HFFc6 (cell line): ENCODE measurements around the gene GP1BB. TPM values are rescaled to one million over a fixed set of nuclear protein-coding genes. Genes with fewer than 3 reads are reported as not detected.

ENCODE experiments used
- DNase-seq: peaks from one replicate; pipeline ENCODE4 v3.0.0-alpha.2; 2018
- H3K27ac Mint-ChIP-seq: 2 replicates; pipeline ENCODE4 v1.8.0; 2020; ENCODE audit warnings: mild to moderate bottlenecking, mixed read lengths
- H3K27me3 Mint-ChIP-seq: 2 replicates; pipeline ENCODE4 v1.8.0; 2021; ENCODE audit warnings: mild to moderate bottlenecking, moderate library complexity, mixed read lengths; ENCODE audit not compliant: insufficient read depth
- H3K36me3 Mint-ChIP-seq: 2 replicates; pipeline ENCODE4 v1.8.0; 2021; ENCODE audit warnings: low read depth, mixed read lengths
- H3K4me1 Mint-ChIP-seq: 2 replicates; pipeline ENCODE4 v1.8.0; 2020; ENCODE audit warnings: low read depth, mixed read lengths
- H3K4me3 Mint-ChIP-seq: 2 replicates; pipeline ENCODE4 v1.8.0; 2020; ENCODE audit warnings: mild to moderate bottlenecking, moderate library complexity, mixed read lengths
- H3K9me3 Mint-ChIP-seq: 2 replicates; pipeline ENCODE4 v1.8.0; 2020; ENCODE audit warnings: mild to moderate bottlenecking, mixed read lengths
- CTCF ChIP-seq: fragments of 200-600 bp; sonication (generic); IDR thresholded peaks from 2 replicates; pipeline ENCODE4 v1.5.0; 2021; ENCODE audit warnings: antibody characterized with exemption, mild to moderate bottlenecking
- total RNA-seq, 6 experiments: library from RNA; stranded (reverse); fragmentation: NEBNext Ultra II Directional; extraction: Animal tissue kit (Norgen Biotek cat#: 25700); gene quantifications; 2 replicates in 1 of 6; 3 replicates in 5 of 6; pipeline ENCODE4 v1.2.3, GENCODE V29; 2021

GP1BB gene
- total RNA-seq, 6 experiments from 2014 or later: 0.27 to 1.1 (median 0.41) TPM; not detected in 3

- Mint-ChIP-seq H3K9me3 (no peaks in the 10 kb centered on the region), H3K27ac (no peak overlapping the region), H3K4me1 (peaks cover 11% of the 10 kb centered on the region), H3K4me3 (no peak overlapping the region), H3K27me3 (peaks cover 27% of the 10 kb centered on the region), H3K36me3 (no peaks in the 10 kb centered on the region)
- TF ChIP-seq CTCF: no peak
- DNase-seq: no peak
These were observed 36.4 kb upstream of the GP1BB start for GRCh38 chr22:19686946-19687345.

GRCh38 chr22:19687561-19688300 is 35.6 kb upstream of the GP1BB start:
- Mint-ChIP-seq H3K36me3 (no peaks in the 10 kb centered on the region), H3K27ac (no peak overlapping the region), H3K27me3 (peaks cover 27% of the 10 kb centered on the region), H3K4me3 (no peak overlapping the region), H3K4me1 (peaks cover 15% of the 10 kb centered on the region), H3K9me3 (no peaks in the 10 kb centered on the region)
- no peak for TF ChIP-seq CTCF
- DNase-seq: no peak

GRCh38 chr22:19688301-19689290 is 34.7 kb upstream of the GP1BB start:
- no peak for DNase-seq
- no peak overlapping the region for H3K4me3 Mint-ChIP-seq
- TF ChIP-seq CTCF: no peak
- no peaks in the 10 kb centered on the region for H3K9me3 Mint-ChIP-seq
- no peak overlapping the region for H3K27ac Mint-ChIP-seq
- peaks cover 25% of the 10 kb centered on the region for H3K27me3 Mint-ChIP-seq
- no peaks in the 10 kb centered on the region for H3K36me3 Mint-ChIP-seq
- peaks cover 15% of the 10 kb centered on the region for H3K4me1 Mint-ChIP-seq

GRCh38 chr22:19689408-19689807 is 33.9 kb upstream of the GP1BB start:
- H3K27ac Mint-ChIP-seq: no peak overlapping the region
- no peaks in the 10 kb centered on the region for H3K9me3 Mint-ChIP-seq

More at GRCh38 chr22:19689408-19689807, 33.9 kb upstream of the GP1BB start:
- TF ChIP-seq CTCF: no peak
- no peak for DNase-seq
- Mint-ChIP-seq H3K36me3 (no peaks in the 10 kb centered on the region), H3K27me3 (peaks cover 23% of the 10 kb centered on the region), H3K4me3 (no peak overlapping the region), H3K4me1 (peaks cover 15% of the 10 kb centered on the region)
